GM21737 (cell line): ENCODE results near the gene MON1B.

Experiments used
- ATAC-seq: cut with Tn5 transposase; IDR thresholded peaks from one replicate; pipeline ENCODE4 v1.9.1; 2021; ENCODE audit warnings: mild to moderate bottlenecking, moderate library complexity; ENCODE audit not compliant: unreplicated experiment

MON1B gene

DNA sequence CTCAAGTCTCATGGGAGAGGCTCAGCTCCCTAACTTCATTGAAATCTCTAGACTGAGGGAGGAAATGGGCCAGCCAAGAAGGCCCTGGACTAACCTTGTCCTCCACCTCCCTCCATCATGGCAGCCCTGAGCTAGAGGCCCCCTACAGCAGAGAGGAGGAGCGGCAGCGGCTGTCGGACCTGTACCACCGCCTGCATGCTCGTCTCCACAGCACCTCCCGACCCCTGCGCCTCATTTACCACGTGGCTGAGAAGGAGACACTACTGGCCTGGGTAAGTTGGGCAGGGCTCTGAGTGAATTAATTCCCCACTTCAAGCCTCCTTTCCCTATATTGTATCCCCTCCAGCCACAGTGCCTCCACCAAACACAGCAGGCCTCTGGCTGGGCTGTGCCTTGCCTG is 4.4 kb downstream of the MON1B start:
- no peak for ATAC-seq

DNA sequence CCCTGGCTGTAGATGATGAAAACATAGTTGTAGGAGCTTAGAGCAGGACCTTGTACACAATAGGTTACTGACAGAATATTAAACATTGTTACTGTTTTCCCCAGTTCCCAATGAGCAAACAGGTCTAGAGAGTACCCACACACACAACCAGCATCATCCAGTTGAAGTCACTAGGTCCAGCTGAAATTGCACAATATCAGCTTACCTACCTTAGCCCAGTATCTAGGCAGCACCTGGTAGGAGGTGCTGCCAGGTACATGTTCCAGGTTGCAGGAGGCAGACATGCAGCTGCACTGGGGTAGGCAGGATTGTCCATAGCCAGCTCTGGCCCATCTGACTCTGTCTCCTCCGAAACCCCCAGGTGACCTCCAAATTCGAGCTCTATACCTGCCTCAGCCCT is 6.8 kb downstream of the MON1B start:
- no peak for ATAC-seq

DNA sequence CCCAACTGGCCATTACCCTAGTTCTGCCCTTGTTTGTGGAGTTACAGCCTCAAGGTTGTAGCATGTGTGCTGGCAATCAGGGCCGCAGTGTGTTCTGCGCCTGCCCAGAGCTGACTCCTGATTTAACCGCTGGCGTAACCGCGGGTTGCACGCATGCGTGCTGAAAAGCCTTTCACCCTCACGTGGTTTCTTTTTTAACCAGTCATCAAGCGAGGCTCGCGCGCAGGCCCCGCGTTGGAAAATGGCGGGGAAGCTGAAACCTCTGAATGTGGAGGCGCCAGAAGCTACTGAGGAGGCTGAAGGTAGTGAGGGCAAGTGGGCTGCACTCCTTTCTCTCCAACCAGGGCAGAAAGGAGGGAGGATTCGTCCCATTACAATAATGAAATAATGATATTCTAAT is 8.2 kb downstream of the MON1B start, which contains the start of gene SYCE1L:
TSS of gene SYCE1L (plus strand) at position 198 of the 400 bp plus-strand sequence. CDS start at position 242, 44 bp downstream.
- no peak for ATAC-seq

DNA sequence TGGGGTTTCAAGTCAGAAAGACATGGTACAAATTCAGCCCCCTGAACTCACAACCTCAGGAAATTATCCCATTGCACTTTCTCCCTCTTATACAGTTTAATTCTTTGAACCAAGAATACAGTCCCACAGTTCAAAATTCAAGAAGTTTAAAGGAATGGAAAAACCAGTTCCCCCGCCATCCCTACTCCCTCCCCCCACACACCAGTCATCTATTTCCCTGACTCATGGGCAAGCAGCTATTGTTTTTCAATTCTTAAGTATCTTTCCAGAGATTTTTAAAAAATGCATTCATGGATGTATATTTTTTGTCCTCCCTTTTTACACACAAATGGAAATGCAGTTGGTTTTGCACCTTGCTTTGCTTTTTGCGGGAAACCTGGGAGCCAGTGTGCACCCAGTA is 15.5 kb downstream of the MON1B start:
- no peak for ATAC-seq

DNA sequence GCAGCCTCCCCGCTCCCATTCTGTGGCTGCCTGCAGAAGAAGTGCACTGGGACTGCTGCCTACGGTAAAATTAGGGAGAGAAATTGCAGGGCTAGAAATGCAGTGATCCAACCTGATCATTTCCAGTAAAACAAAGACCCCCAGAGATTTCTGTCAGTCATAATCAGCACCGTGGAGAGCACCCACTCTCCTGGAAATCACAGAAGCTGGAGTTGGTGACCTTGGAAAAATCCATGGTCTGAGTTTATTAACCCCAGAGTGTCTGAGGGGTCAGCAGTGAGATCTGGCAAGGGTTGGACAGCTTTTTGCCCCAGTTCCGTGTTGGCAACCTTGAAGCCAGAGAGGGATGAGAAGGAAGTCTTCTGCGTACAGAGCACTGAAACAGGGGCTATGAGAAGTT is 16.0 kb downstream of the MON1B start:
- no peak for ATAC-seq

DNA sequence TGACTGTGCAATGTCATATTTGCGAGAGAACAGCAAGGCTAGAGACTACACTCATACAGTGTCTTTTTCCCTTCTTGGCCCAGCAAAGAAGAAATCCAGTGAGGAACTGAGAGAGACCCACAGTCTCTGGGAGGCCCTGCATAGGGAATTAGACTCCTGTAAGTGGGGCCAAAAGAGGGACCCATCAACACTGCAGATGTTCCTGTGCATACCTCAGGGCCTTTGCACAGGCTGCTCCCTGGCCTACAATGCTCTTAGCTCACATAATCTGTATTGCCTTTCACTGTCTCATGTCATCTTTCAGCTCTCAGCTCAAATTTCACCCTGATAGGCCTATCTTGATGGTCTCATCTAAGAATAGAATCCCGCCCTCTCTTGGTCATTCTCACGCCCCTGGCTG is 17.4 kb downstream of the MON1B start:
- no peak for ATAC-seq

DNA sequence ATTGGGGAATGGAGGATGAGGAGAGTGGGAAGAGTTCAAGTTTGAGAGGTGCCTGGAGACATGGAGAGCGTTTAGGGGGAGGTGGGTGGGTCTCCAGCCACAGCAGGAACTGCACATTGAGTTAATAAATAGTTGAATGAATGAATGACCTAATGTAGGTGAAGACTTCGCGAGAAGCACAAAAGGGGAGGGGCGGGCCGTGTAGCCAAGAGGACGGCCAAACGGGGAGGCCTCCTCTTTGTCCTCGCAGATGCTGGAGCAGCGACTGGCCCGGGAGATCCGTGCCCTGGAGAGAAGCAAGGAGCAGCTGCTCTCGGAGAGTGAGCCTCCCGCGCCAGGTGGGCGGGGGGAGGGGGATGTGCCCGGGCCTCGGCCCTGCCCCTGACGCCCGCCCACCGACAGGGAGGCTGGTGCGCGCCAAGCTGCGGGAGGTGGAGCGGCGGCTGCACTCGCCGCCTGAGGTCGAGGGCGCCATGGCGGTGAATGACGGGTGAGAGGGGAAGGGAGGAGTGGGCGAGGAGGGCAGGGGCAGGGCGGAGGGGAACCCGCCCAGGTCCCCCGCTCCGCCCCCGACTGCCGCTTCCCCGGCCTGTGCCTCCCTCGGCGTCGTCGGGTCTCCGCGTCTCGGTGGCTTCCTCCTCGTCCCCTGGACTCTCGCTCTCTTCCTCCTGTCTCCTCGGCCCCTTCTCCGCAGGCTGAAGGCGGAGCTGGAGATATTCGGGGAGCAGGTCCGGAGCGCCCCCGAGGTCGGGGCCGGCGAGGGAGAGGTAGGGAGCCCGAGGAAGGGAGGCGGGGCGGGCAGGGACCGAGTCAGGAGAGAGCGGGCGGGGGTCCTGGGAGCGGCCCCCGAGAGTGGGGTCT is 21.1 kb downstream of the MON1B start:
- ATAC-seq: peak; percentile 54

DNA sequence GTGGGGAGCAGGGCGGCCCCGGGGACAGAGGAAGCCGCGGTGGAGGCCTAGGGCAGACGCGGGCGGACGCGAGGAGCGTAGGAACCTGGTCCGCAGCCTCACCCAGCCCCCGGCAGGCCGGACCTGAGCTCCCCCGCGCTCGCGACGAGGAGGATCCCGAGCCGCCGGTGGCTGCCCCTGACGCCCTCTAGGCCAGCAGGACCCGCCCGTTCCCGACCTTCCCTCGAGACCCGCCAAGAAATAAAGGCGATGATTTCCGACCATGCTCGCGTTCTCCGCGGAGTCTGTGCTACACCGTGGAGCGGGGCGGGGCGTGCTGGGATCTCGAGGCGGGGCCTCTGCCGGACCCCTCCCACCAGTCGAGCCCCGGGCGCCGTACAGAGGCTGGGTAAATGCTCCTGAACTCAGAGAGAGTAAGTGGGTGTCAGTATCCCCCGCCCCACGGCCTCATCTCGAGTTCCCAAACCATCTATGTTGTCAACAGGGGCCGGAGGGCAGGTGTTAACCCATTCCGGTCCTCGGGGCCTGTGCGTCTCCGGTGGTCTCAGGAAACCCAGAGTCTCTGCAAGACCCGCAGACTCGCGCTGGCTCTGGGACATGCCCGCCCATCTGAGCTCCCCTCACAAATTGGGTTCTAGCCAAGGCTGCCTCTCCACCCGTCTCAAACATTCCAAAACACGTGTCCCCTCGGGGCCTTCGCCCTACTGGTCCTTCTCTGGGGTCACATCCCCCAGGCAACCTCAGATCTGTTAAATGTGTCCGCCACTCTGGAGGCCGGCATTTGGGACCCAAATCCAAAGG is 22.0 kb downstream of the MON1B start:
- ATAC-seq: peak; percentile 70

DNA sequence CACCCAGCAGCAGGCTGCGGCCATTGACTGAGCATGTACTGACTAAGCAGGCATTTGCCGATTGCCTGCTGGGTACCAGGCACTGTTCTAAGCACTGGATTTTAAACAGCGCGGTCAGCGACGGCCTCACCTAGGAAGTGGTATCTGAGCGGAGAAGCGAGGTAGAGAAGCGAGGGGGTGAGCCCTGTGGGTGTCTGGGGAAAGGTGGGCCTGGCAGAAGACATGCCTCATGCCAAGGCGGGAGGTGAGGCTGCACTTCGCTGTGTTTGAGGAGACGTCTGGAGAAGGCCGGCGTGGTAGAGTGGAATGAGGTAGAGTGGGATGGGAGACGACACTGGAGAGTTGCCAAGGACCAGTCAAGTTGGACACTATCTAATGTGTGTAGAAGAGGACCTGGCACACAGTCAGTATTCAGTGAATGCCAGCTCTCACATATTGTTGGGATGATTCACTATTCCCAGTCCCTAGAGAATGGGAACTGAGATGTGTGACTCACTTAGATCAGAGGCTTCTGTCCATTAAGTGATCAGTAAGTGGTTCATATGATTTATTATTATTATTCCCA is 22.6 kb downstream of the MON1B start:
- no peak for ATAC-seq

DNA sequence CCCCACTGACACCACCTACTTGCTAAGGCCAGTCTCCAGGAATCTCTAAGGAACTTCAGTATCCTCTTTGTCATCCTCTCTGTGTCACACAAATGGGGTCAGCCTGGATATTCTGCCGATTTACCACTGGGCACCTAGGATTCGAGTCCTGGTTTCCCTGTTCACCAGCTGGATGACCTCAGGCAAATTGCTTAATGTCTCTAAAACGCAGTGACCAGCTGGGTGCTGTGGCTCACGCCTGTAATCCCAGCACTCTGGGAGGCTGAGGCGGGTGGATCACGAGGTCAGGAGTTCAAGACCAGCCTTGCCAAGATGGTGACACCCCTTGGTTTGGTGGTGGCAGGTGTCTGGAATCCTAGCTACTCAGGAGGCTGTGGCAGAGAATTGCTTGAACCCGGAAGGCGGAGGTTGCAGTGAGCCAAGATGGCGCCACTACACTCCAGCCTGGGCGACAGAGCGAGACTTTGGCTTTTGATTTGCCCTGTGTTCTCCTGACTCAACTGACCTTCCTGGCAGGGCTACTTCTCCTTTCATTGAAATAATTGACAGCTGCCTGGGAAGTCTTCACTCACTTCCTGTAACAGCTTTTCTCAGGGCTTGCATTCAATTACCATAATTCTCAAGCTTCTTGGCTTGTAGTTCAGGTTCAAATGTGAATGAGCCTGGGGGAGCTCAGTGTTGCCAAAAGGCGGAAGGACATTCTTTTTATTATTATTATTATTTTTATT is 23.6 kb downstream of the MON1B start:
- no peak for ATAC-seq

DNA sequence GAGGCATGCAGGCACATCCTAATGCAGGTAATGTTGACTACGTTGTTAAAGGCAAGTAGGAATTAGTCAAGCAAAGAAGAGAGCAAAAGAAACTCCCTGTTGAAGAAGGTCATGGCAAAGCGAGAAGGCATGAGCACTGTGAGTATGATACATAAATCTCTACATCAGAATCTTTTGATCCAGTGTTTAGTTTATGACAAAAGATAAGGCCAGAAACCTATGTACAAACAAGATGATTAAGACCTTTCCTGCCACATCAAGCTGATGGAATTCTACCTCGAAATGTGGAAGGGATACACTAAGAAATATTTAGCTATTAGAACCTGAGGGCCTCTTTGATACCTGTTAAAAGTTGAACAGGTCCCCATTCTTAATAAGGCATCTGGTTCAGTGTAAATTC is 28.4 kb downstream of the MON1B start:
- no peak for ATAC-seq

DNA sequence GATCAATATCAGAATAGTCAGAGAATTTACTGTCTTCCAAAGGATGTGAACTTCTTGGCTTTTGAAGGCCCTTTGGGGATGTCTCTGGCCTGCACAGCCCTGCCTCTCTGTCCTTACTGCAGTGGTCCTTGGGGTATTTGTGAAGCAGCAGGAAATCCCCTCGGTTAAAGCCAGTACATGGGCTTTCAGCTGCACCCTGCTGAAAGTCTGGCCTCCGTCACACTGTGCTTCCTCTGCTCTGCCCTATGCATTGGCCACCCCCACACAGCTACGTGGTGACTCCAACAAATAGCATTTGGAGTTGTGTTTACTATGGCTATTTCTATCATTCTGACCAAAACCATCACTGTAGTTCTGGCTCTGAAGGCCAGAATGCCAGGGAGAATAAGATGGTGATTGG is 29.4 kb downstream of the MON1B start:
- ATAC-seq: peak; percentile 74

DNA sequence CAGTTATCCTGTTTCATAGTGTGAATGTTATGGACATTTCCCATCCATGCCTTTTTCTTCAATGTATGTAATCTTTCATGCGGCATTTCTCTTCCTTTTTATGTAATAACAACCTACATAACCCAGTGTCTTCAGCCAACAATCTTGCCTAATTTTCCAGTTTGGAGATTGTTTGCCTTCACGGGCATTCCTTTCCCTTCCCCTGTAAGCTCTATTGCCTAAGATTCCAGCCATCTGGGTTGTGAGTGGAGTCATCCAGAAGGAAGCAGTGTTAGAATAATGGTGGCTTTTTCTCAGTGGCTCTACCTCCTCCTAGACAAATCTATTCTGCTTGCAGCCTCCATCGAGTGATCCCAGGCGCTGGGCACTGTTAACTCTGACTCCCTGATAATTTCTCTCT is 30.5 kb downstream of the MON1B start:
- ATAC-seq: no peak

DNA sequence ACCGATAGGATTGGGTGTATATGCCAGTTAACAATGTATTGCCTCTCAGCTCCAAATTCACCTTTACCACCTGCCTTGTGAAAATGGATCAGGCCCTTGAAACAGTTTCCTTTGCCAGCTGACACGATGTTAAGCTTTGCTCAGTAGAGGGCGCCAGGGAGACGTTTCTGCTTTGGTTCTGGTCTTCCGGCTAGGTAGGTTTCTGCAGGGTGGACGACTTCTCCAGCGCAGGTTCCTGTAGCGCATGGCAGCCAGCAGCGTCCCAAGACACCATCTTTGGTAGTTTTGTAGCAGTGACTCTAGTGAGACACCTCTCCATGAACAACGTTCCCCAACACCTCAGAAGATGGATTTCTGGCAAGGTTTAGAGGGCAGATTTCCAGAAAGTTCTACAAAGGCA is 32.2 kb downstream of the MON1B start:
- no peak for ATAC-seq

DNA sequence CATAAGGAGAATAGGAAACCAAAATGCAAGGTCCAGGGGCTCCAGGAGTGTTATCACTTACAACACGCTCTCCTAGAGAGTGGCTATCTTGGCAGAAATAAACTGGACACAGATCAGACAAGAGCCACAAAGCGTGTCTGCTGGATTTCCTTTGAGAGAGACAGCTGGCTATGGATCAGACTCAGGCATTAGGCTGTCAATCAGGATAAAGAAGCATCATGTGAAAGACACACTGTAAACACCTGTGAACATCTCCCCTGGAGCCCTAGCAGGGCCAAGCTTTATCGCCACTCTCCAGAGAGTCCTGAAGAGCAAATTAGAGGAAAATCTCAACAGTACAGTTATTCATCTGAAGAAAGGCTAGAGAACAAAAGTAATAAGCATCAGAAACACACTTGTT is 34.2 kb downstream of the MON1B start:
- no peak for ATAC-seq

DNA sequence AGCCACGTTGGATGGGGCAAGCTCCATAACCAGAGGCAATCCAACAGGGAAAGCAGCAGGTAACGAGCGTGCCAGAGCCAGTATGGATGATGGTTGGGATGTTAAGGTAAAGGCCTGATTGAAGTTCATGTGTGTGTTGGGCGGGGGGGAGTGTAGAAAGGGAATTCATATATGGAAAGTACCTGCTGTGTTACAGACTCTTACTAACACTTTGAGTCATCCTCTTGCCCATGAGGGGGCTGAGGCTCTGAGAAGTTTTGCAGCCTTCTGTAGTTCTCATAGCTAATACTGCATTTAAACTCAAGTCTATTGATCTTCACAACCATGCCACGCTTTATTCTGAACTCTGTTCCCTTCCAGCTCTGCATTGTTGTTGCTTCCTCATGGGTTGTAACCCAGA is 36.8 kb downstream of the MON1B start:
- peak; percentile 76 for ATAC-seq

DNA sequence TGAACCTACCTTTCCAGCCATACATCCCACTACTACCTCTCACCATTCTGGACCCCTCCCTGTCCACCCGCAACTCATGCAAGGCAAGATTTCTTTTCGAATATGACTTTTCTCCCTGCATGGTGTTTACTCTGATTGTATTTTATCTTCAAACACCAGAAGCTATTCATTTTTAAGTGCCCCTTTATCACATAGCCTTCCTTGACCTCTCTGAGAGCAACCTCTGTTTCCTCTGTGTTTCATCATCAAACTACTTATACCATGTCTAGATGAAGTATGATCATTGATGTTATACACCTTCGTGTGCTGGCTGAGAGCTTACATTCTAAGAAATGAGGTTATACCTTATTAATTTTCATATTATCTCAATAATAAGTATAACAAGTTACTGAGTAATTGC is 40.1 kb downstream of the MON1B start:
- ATAC-seq: no peak

DNA sequence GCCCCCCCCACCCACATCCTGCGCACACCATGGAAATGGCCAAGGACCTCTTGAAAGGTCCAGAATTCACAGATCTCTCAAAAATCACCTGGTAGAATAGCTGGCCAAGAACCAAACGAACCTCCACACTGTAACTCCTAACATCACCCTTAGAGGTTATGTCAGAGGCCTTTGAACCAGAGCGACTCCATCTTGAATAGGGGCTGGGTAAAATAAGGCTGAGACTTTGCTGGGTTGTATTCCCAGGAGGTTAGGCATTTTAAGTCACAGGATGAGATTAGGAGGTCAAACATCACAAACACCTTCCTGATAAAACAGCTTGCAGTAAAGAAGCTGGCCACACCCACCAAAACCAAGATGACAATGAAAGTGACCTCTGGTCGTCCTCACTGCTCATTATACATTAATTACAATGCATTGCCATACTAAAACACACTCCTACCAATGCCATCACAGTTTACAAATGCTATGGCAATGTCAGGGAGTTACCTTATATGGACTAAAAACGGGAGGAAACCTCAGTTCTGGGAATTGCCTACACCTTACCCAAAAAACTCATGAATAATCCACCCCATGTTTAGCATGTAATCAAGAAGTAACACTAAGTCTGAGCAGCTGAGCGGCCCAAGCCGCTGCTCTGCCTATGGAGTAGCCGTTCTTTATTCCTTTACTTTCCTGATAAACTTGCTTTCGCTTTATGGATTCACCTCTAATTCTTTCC is 43.0 kb downstream of the MON1B start:
- no peak for ATAC-seq

DNA sequence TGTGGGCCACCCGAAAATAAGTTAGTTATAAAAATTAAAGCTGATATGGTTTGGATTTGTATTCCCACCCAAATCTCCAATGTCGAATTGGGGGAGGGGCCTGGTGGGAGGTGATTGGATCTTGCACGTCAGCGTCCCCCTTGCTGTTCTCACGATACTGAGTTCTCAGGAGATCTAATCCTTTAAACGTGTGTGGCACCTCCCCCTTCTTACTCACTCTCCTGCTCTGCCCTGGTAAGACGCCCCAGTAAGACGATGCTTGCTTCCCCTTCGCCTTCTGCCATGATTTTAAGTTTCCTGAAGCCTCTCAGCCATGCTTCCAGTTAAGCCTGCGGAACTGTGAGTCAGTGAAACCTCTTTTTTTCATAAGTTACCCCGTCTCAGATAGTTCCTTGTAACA is 43.6 kb downstream of the MON1B start:
- no peak for ATAC-seq

DNA sequence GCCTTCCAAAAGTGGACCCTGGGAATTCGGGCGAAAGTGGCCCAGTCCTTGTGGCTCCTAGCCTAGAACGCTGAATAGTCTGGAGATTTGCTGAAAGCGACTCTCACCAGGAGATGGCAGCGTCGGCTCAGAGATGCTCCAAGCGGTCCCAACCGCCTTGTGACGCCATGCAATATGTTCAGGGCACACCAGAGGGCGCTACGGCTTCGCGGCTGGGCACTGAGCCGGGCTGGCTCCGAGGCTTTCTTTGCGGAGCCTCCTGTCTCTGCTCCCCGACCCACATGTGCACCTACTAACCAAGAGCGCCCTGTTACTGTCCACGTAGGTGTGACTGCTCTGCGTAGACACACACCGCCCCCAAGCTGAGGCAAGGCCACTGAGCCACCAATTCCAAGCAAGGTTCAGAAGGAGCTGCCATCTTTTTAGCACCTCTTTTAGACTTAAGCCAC is 45.1 kb downstream of the MON1B start:
- peak; percentile 99 for ATAC-seq
